SU-DHL-6 (cell line): ENCODE measurements around the gene PCCB.
"Not testable (repeated sequence)": the region's sequence is repeated elsewhere in the genome, so short reads cannot be mapped to it uniquely, and the experiment has no call there.

Experiments used
- H2AFZ ChIP-seq: fragments of 200-600 bp; sonication (generic); 2 replicates; pipeline ENCODE4 v1.6.1; 2014; ENCODE audit warnings: low read depth, mild to moderate bottlenecking, moderate library complexity, mixed read lengths, antibody characterized with exemption, low read length; ENCODE audit not compliant: severe bottlenecking
- H3F3A ChIP-seq: fragments of 200-600 bp; shearing (Covaris generic); 2 replicates; pipeline ENCODE4 v1.6.0; 2016; ENCODE audit warnings: antibody characterized with exemption, mild to moderate bottlenecking; ENCODE audit not compliant: insufficient read depth
- H3K27ac ChIP-seq: fragments of 200-600 bp; sonication (generic); 2 replicates; pipeline ENCODE4 v1.5.1; 2016; ENCODE audit warnings: low read depth, mild to moderate bottlenecking, low read length, moderate library complexity, mixed read lengths
- H3K27me3 ChIP-seq: fragments of 200-600 bp; sonication (generic), shearing (Covaris generic); 2 replicates; pipeline ENCODE4 v1.6.0; 2014; ENCODE audit warnings: mild to moderate bottlenecking, low read length
- H3K36me3 ChIP-seq: fragments of 200-600 bp; sonication (generic); 2 replicates; pipeline ENCODE4 v1.6.1; 2014; ENCODE audit warnings: mild to moderate bottlenecking, low read length, mixed read lengths
- H3K4me2 ChIP-seq: fragments of 300-600, 200-600 bp; shearing (Covaris generic), sonication (generic); 2 replicates; pipeline ENCODE4 v1.6.0; 2014; ENCODE audit warnings: low read length, low read depth, mild to moderate bottlenecking; ENCODE audit not compliant: poor library complexity, severe bottlenecking
- H3K4me3 ChIP-seq: fragments of 200-600 bp; sonication (generic); 2 replicates; pipeline ENCODE4 v1.5.1; 2014; ENCODE audit warnings: antibody characterized with exemption, low read length, mild to moderate bottlenecking, mixed read lengths; ENCODE audit not compliant: insufficient read depth, poor library complexity, severe bottlenecking
- H3K79me2 ChIP-seq: fragments of 200-600 bp; sonication (generic); 2 replicates; pipeline ENCODE4 v1.6.1; 2014; ENCODE audit warnings: mild to moderate bottlenecking, low read length, moderate library complexity; ENCODE audit not compliant: insufficient read depth
- H3K9ac ChIP-seq: fragments of 200-600 bp; sonication (generic); 2 replicates; pipeline ENCODE4 v1.7.0; 2014; ENCODE audit warnings: mild to moderate bottlenecking, low read length
- H3K9me2 ChIP-seq: fragments of 200-600 bp; sonication (generic); replicated peaks from 2 replicates; pipeline ENCODE4 v1.6.1; 2014; ENCODE audit warnings: low read length; ENCODE audit not compliant: insufficient read depth
- H3K9me3 ChIP-seq: fragments of 200-600 bp; sonication (generic); 2 replicates; pipeline ENCODE4 v1.6.1; 2014; ENCODE audit warnings: low read length, mixed read lengths; ENCODE audit not compliant: insufficient read depth
- H4K20me1 ChIP-seq: fragments of 200-600 bp; sonication (generic); 2 replicates; pipeline ENCODE4 v1.6.1; 2014; ENCODE audit warnings: low read depth, mild to moderate bottlenecking, antibody characterized with exemption, low read length, moderate library complexity, mixed read lengths
- EZH2phosphoT487 ChIP-seq: fragments of 200-600 bp; sonication (generic), shearing (Covaris generic); conservative IDR thresholded peaks from 2 replicates; pipeline ENCODE4 v1.6.1; 2018; ENCODE audit warnings: mild to moderate bottlenecking, antibody characterized with exemption, low read length, moderate library complexity, mixed read lengths
- TF ChIP-seq, protein P1 (sequence below): fragments of 200-600 bp; sonication (generic); IDR thresholded peaks from one replicate; pipeline ENCODE4 v1.5.1; 2017; ENCODE audit warnings: antibody characterized with exemption, mild to moderate bottlenecking, low read length, moderate library complexity; ENCODE audit not compliant: insufficient read depth, poor library complexity, severe bottlenecking

PCCB gene

DNA sequence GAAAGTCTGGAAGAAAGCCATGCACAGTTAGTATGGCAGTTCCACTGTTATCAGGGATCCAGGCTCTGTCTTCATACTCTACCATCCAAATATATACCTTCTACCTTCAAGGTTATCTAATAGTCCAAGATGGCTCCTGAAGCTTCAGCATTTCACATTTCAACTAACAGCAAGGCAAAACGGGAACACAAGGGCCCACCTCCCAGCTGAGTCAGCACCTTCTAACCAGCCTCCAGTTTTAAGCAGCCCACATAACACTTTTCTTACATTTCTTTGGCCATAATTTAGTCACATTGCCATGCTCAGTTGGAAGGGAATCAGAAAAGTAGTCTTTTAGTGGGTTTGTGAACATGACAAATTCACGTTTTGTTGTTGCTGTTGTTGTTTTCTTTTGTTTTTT, 38.6 kb upstream of the PCCB start:
- Histone ChIP-seq H2AFZ (no peak overlapping the region), H3K79me2 (no peaks in the 10 kb centered on the region)

DNA sequence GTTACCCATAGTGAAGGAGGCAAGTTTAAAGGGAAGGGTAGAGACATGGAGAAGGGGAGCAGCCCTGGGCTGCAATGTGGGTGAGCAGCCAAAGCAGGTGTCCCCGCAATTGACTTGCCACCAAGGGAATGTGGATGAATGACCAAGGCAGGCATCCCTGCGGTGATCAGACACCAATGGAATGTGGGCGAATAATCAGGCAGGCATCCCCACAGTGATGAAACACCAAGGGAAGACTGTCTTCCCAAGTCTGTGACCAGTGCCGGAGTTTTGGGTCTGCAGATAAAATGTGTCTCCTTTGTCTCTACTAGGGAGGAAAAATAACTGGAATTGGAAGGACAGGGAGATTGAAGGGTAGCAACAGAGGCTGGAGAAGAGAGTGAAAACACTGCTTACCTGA, 27.4 kb upstream of the PCCB start:
- not testable (repeated sequence) for H3K79me2 ChIP-seq, H3K36me3 ChIP-seq, H3K27me3 ChIP-seq, H3K9me2 ChIP-seq, H3K27ac ChIP-seq, H3K9ac ChIP-seq, H3F3A ChIP-seq, H2AFZ ChIP-seq, H3K4me3 ChIP-seq, H3K9me3 ChIP-seq, H3K4me2 ChIP-seq, H4K20me1 ChIP-seq

More for the DNA sequence above, 38.6 kb upstream of the PCCB start:
- Histone ChIP-seq H3K4me3 (no peak overlapping the region), H4K20me1 (no peaks in the 10 kb centered on the region), H3F3A (no peaks in the 10 kb centered on the region), H3K9ac (no peak overlapping the region), H3K27me3 (no peaks in the 10 kb centered on the region), H3K9me3 (no peaks in the 10 kb centered on the region), H3K4me2 (no peak overlapping the region), H3K36me3 (no peaks in the 10 kb centered on the region), H3K27ac (no peak overlapping the region), H3K9me2 (no peaks in the 10 kb centered on the region)
- TF ChIP-seq, protein P1, sequence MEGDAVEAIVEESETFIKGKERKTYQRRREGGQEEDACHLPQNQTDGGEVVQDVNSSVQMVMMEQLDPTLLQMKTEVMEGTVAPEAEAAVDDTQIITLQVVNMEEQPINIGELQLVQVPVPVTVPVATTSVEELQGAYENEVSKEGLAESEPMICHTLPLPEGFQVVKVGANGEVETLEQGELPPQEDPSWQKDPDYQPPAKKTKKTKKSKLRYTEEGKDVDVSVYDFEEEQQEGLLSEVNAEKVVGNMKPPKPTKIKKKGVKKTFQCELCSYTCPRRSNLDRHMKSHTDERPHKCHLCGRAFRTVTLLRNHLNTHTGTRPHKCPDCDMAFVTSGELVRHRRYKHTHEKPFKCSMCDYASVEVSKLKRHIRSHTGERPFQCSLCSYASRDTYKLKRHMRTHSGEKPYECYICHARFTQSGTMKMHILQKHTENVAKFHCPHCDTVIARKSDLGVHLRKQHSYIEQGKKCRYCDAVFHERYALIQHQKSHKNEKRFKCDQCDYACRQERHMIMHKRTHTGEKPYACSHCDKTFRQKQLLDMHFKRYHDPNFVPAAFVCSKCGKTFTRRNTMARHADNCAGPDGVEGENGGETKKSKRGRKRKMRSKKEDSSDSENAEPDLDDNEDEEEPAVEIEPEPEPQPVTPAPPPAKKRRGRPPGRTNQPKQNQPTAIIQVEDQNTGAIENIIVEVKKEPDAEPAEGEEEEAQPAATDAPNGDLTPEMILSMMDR = no peak
- no peak for TF ChIP-seq EZH2phosphoT487

DNA sequence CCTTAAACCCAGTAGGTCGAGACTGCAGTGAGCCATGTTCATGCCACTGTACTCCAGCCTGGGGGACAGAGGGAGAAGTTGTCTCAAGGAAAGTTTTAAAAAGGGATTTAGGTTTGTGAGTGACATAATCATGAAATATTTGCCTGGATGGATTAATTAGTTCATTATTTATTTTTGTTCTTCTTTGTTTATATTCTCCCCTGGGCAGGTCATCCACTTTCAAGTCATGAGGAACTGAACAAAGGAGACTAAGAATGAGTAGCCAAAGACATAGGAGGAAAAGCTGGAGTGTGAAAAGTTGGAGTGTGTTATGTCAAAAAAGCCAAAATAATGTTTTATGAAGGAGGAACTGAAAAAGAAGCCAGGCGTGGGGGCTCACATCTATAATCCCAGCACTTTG, 17.7 kb upstream of the PCCB start:
- no peak for TF ChIP-seq EZH2phosphoT487
- TF ChIP-seq, protein P1 = no peak
- Histone ChIP-seq H3K4me3 (no peak overlapping the region), H3K9ac (no peak overlapping the region), H3K36me3 (no peaks in the 10 kb centered on the region), H3K9me3 (no peaks in the 10 kb centered on the region), H3K27me3 (no peaks in the 10 kb centered on the region), H3F3A (no peaks in the 10 kb centered on the region), H3K79me2 (no peaks in the 10 kb centered on the region), H3K9me2 (no peaks in the 10 kb centered on the region), H2AFZ (no peak overlapping the region), H3K4me2 (no peak overlapping the region), H4K20me1 (no peaks in the 10 kb centered on the region), H3K27ac (no peak overlapping the region)

DNA sequence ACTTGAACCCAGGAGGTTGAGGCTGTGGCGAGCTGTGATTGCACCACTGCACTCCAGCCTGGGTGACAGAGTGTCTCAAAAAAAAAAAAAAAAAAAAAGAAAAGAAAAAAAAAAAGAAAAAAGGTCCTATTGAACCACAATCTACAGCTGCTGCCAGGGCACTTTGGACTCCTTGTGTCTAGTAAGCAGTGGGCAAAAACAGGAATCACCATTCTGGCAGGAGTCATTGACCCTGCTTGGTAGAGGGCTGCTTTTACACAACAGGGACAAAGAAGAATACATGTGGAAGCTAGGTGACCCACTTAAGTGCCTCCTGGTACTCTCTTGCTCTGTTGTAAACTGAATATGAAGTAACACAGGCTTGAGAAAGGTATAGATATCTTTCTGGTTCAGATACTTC, 14.6 kb upstream of the PCCB start:
- H3K27ac ChIP-seq = no peak overlapping the region
- TF ChIP-seq, protein P1 = no peak
- no peak for TF ChIP-seq EZH2phosphoT487
- no peak overlapping the region for H3K9ac ChIP-seq
- no peak overlapping the region for H2AFZ ChIP-seq
- H4K20me1 ChIP-seq = no peaks in the 10 kb centered on the region
- H3K9me2 ChIP-seq = no peaks in the 10 kb centered on the region
- no peaks in the 10 kb centered on the region for H3K9me3 ChIP-seq
- H3K36me3 ChIP-seq = no peaks in the 10 kb centered on the region
- H3K27me3 ChIP-seq = no peaks in the 10 kb centered on the region
- no peaks in the 10 kb centered on the region for H3F3A ChIP-seq
- no peaks in the 10 kb centered on the region for H3K79me2 ChIP-seq
- H3K4me2 ChIP-seq = no peak overlapping the region
- H3K4me3 ChIP-seq = no peak overlapping the region
